HG02938 (cell line): ENCODE data around the gene CLASP1.
"Not testable (repeated sequence)": the region's sequence is repeated elsewhere in the genome, so short reads cannot be mapped to it uniquely, and the experiment has no call there.

Experiments
- ATAC-seq: cut with Tn5 transposase; IDR thresholded peaks from one replicate; pipeline ENCODE4 v1.9.1; 2021; ENCODE audit warnings: mild to moderate bottlenecking, moderate library complexity; ENCODE audit not compliant: unreplicated experiment

CLASP1 gene

DNA sequence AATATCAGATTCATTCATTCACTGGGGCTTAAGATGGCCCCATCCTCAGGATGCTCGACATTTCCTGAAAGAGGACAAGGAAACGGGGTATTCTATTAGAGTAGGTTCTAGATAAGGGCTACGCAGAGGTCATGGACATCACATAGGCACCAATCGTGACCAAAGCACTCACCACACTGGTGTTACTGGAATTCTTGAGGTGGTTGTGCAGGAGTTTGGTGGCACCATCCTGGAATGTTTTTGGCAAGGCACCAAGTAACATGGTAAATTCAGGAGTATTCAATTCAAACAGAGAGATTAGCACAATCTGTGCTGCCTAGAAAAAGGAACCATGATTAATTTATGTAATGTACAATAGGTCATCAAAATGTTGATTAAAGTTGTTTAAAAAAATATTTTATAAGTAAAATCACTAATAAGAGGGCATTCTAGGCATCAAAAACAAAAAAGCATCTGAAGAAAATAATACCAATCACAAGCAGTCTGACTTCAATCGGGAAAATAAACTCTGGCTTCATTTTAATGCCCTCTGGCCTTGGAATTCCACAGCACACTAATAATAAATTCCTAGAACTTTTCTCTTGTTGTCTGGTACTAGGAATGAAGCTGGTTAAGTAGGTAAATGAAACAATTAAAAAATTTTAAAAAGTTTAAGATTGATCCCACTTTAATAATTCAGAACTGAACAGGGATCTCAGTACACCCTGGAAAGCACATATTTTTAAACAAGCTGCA lies 261.5 kb downstream of the CLASP1 start:
- ATAC-seq: no peak

- ATAC-seq: no peak
Observed at GRCh38 chr2:121386707-121387106, 262.6 kb downstream of the CLASP1 start.

- no peak for ATAC-seq
Observed at GRCh38 chr2:121386102-121386501, 263.2 kb downstream of the CLASP1 start.

- ATAC-seq: no peak
Observed at GRCh38 chr2:121382744-121383143, 266.5 kb downstream of the CLASP1 start.

DNA sequence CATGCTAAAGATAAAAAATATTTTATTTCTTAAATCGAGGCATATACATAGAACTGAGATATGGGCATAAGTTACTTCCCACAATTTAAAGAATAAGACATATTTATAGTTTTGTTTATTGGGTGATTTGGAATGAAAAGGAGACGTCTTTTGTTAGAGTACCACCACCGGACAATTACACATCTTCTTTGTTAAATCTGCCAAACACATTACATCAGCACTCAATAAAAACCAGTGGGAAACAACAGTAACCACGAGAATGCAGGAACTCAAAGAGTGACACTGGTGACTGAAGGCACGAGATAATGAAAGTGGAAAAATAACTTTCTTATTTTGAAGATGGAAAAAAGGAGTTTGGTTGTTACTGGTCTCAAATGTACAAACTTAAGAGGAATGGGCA lies 271.6 kb downstream of the CLASP1 start:
- no peak for ATAC-seq

DNA sequence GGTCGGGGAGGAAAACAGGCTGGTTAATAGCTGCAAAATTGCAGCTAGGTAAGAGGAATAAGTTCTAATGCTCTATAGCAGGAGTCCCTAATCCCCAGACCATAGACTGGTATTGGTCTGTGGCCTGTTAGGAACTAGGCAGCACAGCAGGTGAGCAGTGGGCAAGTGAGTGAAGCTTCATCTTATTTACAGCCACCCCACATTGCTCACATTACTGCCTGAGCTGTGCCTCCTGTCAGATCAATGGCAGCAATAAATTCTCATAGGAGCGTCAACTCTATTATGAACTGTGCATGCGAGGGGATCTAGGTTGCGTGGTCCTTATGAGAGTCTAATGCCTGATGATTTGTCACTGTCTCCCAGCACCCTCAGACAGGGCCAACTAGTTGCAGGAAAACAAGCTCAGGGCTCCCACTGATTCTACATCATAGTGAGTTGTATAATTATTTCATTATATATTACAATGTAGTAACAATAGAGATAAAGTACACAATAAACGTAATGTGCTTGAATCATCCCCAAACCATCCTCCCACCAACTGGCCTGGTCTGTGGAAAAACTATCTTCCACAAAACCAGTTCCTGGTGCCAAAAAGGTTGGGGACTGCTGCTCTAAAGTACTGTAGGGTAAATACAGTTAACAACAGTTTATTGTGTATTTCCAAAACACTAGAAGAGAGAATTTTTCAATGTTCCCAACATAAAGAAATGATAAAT lies 272.6 kb downstream of the CLASP1 start:
- ATAC-seq: no peak

GRCh38 chr2:121375621-121376159 lies 273.6 kb downstream of the CLASP1 start:
- ATAC-seq: no peak

GRCh38 chr2:121374412-121375075 lies 274.7 kb downstream of the CLASP1 start:
- not testable (repeated sequence) for ATAC-seq

DNA sequence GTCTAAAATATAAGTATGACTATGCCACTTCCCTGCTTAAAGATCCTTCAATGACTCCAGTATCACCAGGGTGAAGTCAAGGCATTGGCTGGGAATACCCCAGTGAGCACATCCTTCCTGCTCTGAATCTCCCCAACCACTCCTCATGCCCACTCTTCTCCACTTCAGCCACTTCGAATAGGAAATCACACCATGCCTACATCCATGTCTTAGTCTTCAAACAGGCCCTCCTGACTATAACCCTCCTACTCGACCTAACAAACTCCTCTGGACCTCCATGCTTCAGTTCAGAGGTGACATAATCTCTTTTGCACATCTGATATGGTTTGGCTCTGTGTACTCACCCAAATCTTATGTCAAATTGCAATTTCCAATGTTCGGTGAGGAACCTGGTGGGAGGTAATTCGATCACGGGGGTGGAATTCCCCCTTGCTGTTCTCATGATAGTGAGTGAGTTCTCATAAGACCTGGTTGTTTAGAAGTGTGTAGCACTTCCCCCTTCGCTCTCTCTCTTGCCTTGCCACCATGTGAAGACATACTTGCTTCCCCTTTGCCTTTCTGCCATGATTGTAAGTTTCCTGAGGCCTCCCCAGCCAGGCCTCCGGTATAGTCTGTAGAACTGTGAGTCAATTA lies 276.4 kb downstream of the CLASP1 start:
- ATAC-seq: no peak

GRCh38 chr2:121372082-121372481 lies 277.2 kb downstream of the CLASP1 start:
- no peak for ATAC-seq

GRCh38 chr2:121368836-121369235 lies 280.4 kb downstream of the CLASP1 start:
- no peak for ATAC-seq

GRCh38 chr2:121368155-121368554 lies 281.1 kb downstream of the CLASP1 start:
- ATAC-seq: no peak

DNA sequence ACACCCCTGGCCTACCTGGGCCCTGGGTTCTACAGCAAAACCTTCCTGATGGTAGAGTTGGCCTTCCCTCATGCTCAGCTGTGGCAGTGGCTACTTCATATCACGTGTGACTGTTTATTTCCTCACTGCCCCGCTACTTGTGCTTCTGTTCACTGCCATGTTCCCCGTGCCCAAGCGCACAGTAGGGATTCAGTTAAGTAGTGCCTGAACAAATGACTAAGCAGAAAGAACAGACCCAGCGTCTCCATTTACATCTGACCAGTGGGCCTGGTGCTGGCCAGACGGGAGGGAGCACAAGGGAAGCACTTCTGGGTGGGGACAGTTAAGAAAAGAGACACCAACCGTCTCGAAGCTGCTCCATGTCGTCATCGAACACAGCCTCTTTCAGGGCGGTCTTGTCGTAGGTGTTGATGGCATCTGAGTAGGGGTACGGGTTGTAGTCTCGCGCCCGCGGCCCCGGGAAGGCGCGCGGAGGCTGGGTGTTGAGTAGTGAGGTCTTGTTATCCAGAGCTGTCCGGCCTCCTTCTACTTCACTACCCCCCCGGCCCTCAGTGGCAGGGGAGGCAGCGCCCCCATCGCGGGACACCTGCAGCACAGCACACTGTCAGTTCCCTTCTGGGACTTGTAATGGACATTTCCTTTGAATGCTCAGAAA lies 281.9 kb downstream of the CLASP1 start:
- ATAC-seq: no peak

GRCh38 chr2:121366040-121366439 lies 283.2 kb downstream of the CLASP1 start:
- no peak for ATAC-seq

DNA sequence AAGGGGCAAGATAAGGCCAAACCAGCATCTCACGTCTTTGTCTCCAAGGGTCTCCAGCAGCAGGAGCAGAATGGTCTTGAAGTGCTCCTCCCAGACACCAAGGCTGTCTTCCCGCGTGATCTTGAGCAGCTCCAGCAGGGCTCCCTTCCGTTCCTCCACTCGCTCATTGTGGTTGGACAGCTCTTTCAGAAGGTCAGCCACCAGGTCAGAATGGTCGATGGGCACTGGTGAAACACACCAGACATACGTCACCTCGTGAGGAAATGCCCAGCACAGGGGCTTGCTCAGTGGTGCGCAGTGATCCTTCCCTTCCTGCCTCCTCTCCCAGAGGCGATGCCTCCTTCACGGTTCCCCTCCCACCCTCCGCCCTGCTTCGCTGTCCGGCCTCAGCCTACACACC lies 284.2 kb downstream of the CLASP1 start:
- ATAC-seq: no peak

DNA sequence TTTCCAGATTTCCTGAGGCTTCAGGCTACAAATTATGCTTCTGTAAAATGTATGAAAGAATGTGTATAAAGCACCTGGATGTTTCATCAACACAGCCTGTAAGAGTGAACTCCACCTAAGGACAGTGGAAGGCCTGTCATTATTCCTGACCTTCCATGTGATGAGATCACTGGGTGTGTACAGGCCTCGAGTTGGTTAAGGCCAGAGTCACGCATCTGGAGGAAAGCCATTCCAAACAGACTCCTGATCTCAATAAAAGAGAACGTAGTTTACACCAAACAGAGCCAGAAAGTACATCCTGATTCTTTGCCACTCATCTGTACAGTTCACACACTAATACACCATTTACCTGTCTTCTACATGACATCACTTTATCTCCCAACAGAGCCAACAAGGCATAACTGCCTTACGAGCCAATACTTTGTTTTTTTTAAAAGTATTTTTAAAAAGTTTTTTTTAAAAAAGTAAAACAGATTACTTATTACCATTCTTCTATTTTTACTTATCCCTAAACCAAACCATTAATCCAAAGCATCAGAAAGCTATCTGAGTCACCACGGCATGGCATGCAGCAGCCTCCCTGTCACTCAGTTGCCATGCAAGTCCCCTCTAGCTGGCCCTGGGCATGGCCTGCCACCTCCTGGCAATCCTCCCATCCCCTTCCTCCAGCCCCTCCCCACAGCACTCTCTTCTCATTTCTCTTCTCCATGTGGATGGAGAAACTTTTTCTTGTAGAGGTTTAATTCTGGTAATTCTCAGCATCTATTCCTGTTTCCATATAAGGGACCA lies 285.4 kb downstream of the CLASP1 start:
- ATAC-seq: no peak

DNA sequence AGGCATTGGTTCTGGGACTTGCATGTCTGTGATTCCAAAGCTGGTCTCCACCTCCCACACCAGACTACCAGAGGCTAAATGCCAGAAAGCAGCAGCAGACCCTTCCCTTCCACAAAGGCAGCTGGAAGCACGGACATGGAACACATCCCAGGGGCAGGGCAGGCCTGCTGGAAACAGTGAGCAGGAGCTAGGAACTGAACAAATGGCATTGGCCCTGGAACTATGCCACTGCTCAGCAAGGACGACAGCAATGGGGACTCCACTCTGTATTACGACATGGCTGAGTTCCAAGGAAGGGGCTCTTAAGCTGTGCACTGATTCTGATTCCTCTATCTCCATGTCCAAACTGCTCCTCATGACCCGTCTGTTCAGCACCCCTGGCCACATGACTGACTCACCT lies 286.5 kb downstream of the CLASP1 start:
- no peak for ATAC-seq

DNA sequence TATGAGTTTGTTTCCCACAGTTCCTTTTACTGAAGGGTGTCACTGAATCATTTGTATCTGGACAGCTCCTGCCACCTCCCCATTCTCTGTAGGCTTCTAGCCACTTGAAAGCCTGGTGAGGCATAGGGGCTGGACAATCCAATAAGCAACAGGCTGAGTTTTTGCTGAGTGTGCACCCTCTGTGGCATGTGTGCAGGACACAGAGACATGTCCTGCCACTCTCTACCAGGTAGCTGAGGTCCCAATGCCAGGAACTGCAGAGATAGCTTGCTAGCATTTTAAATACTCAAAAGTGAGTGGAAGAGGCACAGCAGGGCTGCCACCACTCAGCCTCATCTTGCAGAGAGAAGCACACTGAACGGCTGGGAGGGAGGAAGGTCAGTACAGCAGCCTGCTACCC lies 287.0 kb downstream of the CLASP1 start:
- ATAC-seq: no peak

- no peak for ATAC-seq
Observed at GRCh38 chr2:121360566-121361300, 288.5 kb downstream of the CLASP1 start.
